ENCODE data around the gene NCAM1. TPM values are rescaled to one million over a fixed set of nuclear protein-coding genes. Genes with fewer than 3 reads are reported as not detected.

Gene NCAM1
- total RNA-seq, 2 donors from 2014 or later: 225 to 229 TPM

DNA sequence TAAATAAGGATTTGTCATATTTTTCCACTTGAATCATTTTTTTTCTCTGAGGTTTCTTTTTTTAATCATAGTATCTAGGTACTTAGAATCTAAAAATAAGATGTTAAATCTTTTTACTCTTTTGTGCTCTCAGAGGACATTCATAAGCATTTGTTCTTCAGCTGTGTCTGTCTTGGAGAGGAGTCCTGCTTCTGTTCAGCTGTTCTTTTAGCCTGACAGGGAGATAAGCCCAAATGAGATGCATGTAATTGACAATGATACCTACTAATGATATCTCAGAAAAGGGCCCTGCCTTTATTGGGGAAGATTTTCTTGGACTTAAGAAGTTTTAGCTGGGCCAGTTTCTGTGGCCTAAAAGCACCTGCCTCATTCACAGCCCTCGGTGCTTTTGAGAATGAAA, 156.9 kb downstream of the NCAM1 start:
- no peak for DNase-seq (ENCODE audit: low spot score)
- Histone ChIP-seq H3K27ac (peak overlapping the region in 1 of 2 donors; percentile 65), H3K9me3 (no peaks in the 10 kb centered on the region), H3K4me3 (no peak overlapping the region), H3K36me3 (no peaks in the 10 kb centered on the region), H3K27me3 (no peaks in the 10 kb centered on the region), H3K4me1 (peaks cover 0 to 29% of the 10 kb centered on the region in 2 donors)
- TF ChIP-seq, protein P1, sequence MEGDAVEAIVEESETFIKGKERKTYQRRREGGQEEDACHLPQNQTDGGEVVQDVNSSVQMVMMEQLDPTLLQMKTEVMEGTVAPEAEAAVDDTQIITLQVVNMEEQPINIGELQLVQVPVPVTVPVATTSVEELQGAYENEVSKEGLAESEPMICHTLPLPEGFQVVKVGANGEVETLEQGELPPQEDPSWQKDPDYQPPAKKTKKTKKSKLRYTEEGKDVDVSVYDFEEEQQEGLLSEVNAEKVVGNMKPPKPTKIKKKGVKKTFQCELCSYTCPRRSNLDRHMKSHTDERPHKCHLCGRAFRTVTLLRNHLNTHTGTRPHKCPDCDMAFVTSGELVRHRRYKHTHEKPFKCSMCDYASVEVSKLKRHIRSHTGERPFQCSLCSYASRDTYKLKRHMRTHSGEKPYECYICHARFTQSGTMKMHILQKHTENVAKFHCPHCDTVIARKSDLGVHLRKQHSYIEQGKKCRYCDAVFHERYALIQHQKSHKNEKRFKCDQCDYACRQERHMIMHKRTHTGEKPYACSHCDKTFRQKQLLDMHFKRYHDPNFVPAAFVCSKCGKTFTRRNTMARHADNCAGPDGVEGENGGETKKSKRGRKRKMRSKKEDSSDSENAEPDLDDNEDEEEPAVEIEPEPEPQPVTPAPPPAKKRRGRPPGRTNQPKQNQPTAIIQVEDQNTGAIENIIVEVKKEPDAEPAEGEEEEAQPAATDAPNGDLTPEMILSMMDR (IDR thresholded peaks at IDR 0.05): no peak

DNA sequence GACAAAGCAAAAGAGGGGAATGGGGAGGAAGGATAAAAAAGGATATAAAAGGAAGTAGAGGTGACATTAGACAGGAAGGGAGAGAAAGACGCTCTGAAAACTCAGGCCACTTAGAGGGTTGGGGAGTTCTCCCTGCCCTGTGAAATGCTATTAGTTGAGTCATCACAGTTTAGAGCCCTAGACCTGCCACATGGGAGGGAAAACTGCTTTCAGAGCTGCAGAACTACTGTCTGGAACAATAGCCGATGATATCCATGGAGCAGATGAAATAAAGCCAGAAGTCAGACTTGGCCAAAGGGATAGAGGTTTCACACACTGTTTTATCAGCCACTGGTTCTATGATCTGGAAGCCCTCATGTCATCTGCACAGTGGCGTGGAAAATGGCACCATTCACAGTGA, 157.9 kb downstream of the NCAM1 start:
- no peak for DNase-seq (ENCODE audit: low spot score)
- no peaks in the 10 kb centered on the region for H3K9me3 ChIP-seq
- TF ChIP-seq, protein P1 (IDR thresholded peaks at IDR 0.05): no peak
- H3K4me1 ChIP-seq: peaks cover 0 to 24% of the 10 kb centered on the region in 2 donors
- no peak overlapping the region for H3K4me3 ChIP-seq
- H3K27ac ChIP-seq: peak overlapping the region; percentile 17 to 65
- H3K27me3 ChIP-seq: no peaks in the 10 kb centered on the region
- H3K36me3 ChIP-seq: no peaks in the 10 kb centered on the region

DNA sequence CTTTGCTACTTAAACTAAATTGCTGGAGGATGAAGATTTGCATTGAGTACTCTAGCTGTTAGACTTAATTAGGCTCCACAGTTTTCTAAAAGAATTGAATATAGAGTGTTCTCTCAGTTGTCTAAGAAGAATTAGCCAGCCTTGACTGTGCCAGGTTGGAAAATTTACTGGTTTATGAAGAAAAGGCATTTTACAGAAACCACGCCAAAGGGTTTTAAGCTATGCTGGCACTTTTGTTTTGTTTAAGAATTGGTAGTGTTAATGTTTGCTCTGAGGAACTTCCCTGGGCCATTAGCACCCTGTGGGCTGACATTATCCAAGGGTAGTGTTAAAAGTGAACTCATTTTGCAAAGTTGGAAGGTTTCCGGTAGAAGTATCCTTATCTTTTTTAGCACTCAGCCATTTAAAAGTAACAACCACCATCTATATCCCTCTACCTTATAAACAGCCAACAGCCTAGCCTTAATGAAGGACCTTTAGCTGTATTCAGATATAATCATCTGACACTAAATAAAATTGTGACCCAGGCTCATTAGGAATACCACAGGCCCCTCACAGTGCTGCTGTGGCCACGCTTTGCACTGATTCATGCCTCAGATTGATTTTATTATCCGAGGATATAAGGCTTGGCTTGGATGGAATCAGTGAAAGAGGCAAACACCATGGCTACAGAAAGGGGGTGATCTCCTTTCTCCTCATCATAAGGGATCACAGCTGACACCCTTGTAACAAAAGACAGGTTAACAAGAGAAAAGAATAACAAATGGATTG, 158.9 kb downstream of the NCAM1 start:
- H3K4me3 ChIP-seq: no peak overlapping the region
- no peaks in the 10 kb centered on the region for H3K9me3 ChIP-seq
- no peaks in the 10 kb centered on the region for H3K36me3 ChIP-seq
- no peaks in the 10 kb centered on the region for H3K27me3 ChIP-seq
- TF ChIP-seq, protein P1 (IDR thresholded peaks at IDR 0.05): no peak
- H3K4me1 ChIP-seq: peaks cover 0 to 16% of the 10 kb centered on the region in 2 donors
- peak overlapping the region in 1 of 2 donors; percentile 65 for H3K27ac ChIP-seq
- DNase-seq (ENCODE audit: low spot score): no peak

DNA sequence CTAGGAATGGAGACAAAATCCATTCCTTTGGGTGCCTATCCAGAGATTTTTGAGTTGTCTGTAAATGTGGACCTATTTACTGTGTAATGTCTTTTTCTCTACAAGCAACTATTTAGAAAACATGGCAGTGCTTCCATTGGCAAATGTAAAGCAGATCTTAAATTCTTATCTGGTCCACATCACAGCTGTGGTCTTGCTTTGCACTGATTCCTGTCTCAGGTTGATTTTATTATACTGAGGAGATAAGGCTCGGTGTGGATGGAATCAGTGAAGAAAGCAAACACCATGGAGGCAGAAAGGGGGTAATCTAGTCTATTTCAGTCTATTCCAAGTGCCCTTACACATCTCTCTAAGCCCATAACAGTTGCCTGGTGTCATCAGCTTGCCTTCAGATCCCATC, 160.5 kb downstream of the NCAM1 start:
- Histone ChIP-seq H3K4me1 (peaks cover 0 to 16% of the 10 kb centered on the region in 2 donors), H3K27me3 (no peaks in the 10 kb centered on the region), H3K4me3 (no peak overlapping the region), H3K9me3 (no peaks in the 10 kb centered on the region), H3K27ac (no peak overlapping the region), H3K36me3 (no peaks in the 10 kb centered on the region)
- DNase-seq (ENCODE audit: low spot score): no peak
- TF ChIP-seq, protein P1 (IDR thresholded peaks at IDR 0.05): no peak

DNA sequence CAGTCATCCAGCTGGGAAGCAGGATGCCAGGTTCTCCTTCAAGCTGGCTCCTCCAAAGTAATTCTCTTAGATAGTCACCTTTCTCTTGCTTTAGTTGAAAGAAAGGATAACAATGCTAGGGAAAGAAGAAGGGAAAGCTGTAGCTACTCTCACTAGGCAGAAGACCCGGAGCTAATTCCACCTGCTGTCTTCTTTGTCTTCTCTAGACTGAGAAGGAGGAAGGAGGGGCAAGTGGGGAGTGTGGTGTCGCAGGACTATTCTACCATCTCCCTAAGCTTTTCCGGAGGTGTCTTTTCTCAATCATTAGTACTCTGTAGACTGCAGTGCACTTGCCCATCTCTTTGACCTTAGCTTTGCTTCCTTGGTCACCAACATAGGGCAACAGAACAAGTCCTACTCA, 162.8 kb downstream of the NCAM1 start:
- Histone ChIP-seq H3K27me3 (no peaks in the 10 kb centered on the region), H3K9me3 (no peaks in the 10 kb centered on the region), H3K27ac (no peak overlapping the region), H3K4me3 (no peak overlapping the region), H3K4me1 (peaks cover 0 to 26% of the 10 kb centered on the region in 2 donors), H3K36me3 (no peaks in the 10 kb centered on the region)
- TF ChIP-seq, protein P1 (IDR thresholded peaks at IDR 0.05): no peak
- no peak for DNase-seq (ENCODE audit: low spot score)

DNA sequence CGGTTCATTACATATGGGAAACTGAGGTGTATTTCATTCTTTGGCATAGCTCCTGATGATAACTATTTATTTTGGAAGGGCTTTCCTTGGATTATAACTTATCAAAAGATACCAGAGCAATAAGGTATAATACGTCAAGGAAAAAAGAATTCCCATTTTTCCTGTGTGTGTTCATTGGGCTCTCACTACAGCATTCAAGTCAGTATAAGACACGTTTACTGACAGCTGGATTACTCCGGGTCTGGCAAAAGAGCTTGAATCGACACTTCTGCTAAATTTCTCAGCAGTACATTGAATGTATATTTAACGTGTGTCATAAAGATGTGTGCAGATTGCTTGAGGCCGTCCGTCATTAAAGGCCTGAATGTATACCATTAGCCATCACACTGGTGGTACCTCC, 163.4 kb downstream of the NCAM1 start:
- H3K27me3 ChIP-seq: no peaks in the 10 kb centered on the region
- H3K4me1 ChIP-seq: peaks cover 0 to 22% of the 10 kb centered on the region in 2 donors

More for the DNA sequence above, 163.4 kb downstream of the NCAM1 start:
- Histone ChIP-seq H3K9me3 (no peaks in the 10 kb centered on the region), H3K36me3 (no peaks in the 10 kb centered on the region), H3K27ac (no peak overlapping the region), H3K4me3 (no peak overlapping the region)
- no peak for DNase-seq (ENCODE audit: low spot score)
- TF ChIP-seq, protein P1 (IDR thresholded peaks at IDR 0.05): no peak
